ENCODE data around the gene GRIA1. TPM values are rescaled to one million over a fixed set of nuclear protein-coding genes. Genes with fewer than 3 reads are reported as not detected.

Gene GRIA1
- total RNA-seq, 1 donor from 2014 or later: 21.9 TPM

GRCh38 chr5:153636670-153637451, 146.4 kb downstream of the GRIA1 start:
- TF ChIP-seq CTCF (IDR thresholded peaks at IDR 0.05; ENCODE audit: unreplicated experiment): no peak
- H3K4me1 Mint-ChIP-seq (ENCODE audit: unreplicated experiment): peaks cover 16% of the 10 kb centered on the region
- H3K9me3 Mint-ChIP-seq (ENCODE audit: unreplicated experiment): no peaks in the 10 kb centered on the region
- no peak overlapping the region for H3K27ac Mint-ChIP-seq (ENCODE audit: unreplicated experiment)
- peaks cover 3% of the 10 kb centered on the region for H3K27me3 Mint-ChIP-seq (ENCODE audit: unreplicated experiment)
- no peaks in the 10 kb centered on the region for H3K36me3 Mint-ChIP-seq (ENCODE audit: low read depth, unreplicated experiment)
- no peak for DNase-seq (ENCODE audit: low spot score)
- H3K4me3 Mint-ChIP-seq (ENCODE audit: unreplicated experiment): no peak overlapping the region

GRCh38 chr5:153640293-153640692, 149.8 kb downstream of the GRIA1 start:
- Mint-ChIP-seq H3K27me3 (ENCODE audit: unreplicated experiment) (peaks cover 5% of the 10 kb centered on the region), H3K9me3 (ENCODE audit: unreplicated experiment) (no peaks in the 10 kb centered on the region), H3K4me1 (ENCODE audit: unreplicated experiment) (peaks cover 10% of the 10 kb centered on the region), H3K27ac (ENCODE audit: unreplicated experiment) (no peak overlapping the region), H3K36me3 (ENCODE audit: low read depth, unreplicated experiment) (no peaks in the 10 kb centered on the region), H3K4me3 (ENCODE audit: unreplicated experiment) (no peak overlapping the region)
- DNase-seq (ENCODE audit: low spot score): no peak
- no peak for TF ChIP-seq CTCF (IDR thresholded peaks at IDR 0.05; ENCODE audit: unreplicated experiment)

GRCh38 chr5:153641183-153641688, 150.8 kb downstream of the GRIA1 start:
- DNase-seq (ENCODE audit: low spot score): no peak
- no peaks in the 10 kb centered on the region for H3K36me3 Mint-ChIP-seq (ENCODE audit: low read depth, unreplicated experiment)
- no peaks in the 10 kb centered on the region for H3K9me3 Mint-ChIP-seq (ENCODE audit: unreplicated experiment)
- H3K4me1 Mint-ChIP-seq (ENCODE audit: unreplicated experiment): peaks cover 10% of the 10 kb centered on the region
- no peak overlapping the region for H3K4me3 Mint-ChIP-seq (ENCODE audit: unreplicated experiment)
- H3K27ac Mint-ChIP-seq (ENCODE audit: unreplicated experiment): no peak overlapping the region
- TF ChIP-seq CTCF (IDR thresholded peaks at IDR 0.05; ENCODE audit: unreplicated experiment): no peak
- peaks cover 5% of the 10 kb centered on the region for H3K27me3 Mint-ChIP-seq (ENCODE audit: unreplicated experiment)

- TF ChIP-seq CTCF (IDR thresholded peaks at IDR 0.05; ENCODE audit: unreplicated experiment): no peak
- H3K4me3 Mint-ChIP-seq (ENCODE audit: unreplicated experiment): no peak overlapping the region
- H3K4me1 Mint-ChIP-seq (ENCODE audit: unreplicated experiment): peaks cover 11% of the 10 kb centered on the region
- H3K36me3 Mint-ChIP-seq (ENCODE audit: low read depth, unreplicated experiment): peaks cover 6% of the 10 kb centered on the region
- H3K9me3 Mint-ChIP-seq (ENCODE audit: unreplicated experiment): no peaks in the 10 kb centered on the region
- no peak overlapping the region for H3K27ac Mint-ChIP-seq (ENCODE audit: unreplicated experiment)
- no peaks in the 10 kb centered on the region for H3K27me3 Mint-ChIP-seq (ENCODE audit: unreplicated experiment)
- DNase-seq (ENCODE audit: low spot score): no peak
Observed at GRCh38 chr5:153654504-153655200, 164.2 kb downstream of the GRIA1 start.

- Mint-ChIP-seq H3K4me1 (ENCODE audit: unreplicated experiment) (peaks cover 8% of the 10 kb centered on the region), H3K36me3 (ENCODE audit: low read depth, unreplicated experiment) (peaks cover 3% of the 10 kb centered on the region), H3K27me3 (ENCODE audit: unreplicated experiment) (no peaks in the 10 kb centered on the region), H3K4me3 (ENCODE audit: unreplicated experiment) (no peak overlapping the region), H3K27ac (ENCODE audit: unreplicated experiment) (no peak overlapping the region), H3K9me3 (ENCODE audit: unreplicated experiment) (no peaks in the 10 kb centered on the region)
- TF ChIP-seq CTCF (IDR thresholded peaks at IDR 0.05; ENCODE audit: unreplicated experiment): no peak
- DNase-seq (ENCODE audit: low spot score): no peak
Observed at GRCh38 chr5:153655201-153655510, 164.7 kb downstream of the GRIA1 start.

Data from endothelial cell (in vitro differentiated cells).